ENCODE measurements around the gene CLMP.
A peak's percentile ranks its signal among the peaks of the same experiment; 100 is the strongest.
"Not testable (repeated sequence)": the region's sequence is repeated elsewhere in the genome, so short reads cannot be mapped to it uniquely, and the experiment has no call there.

CLMP gene

GRCh38 chr11:123091506-123091905 is 103.5 kb downstream of the CLMP start:
- H3K4me3 ChIP-seq (ENCODE audit: low read depth, low read length): no peak overlapping the region
- TF ChIP-seq CTCF (IDR thresholded peaks at IDR 0.05; ENCODE audit: insufficient read depth, low read depth, low read length, missing control alignments): no peak
- DNase-seq (ENCODE audit: low read depth): no peak

- not testable (repeated sequence) for H3K4me3 ChIP-seq (ENCODE audit: low read depth, low read length); DNase-seq (ENCODE audit: low read depth)
Observed at GRCh38 chr11:123090168-123090567, 104.9 kb downstream of the CLMP start.

- H3K4me3 ChIP-seq (ENCODE audit: low read depth, low read length); DNase-seq (ENCODE audit: low read depth): not testable (repeated sequence)
Observed at GRCh38 chr11:123088896-123089295, 106.2 kb downstream of the CLMP start.

- DNase-seq (ENCODE audit: low read depth): peak; percentile 78
- not testable (repeated sequence) for H3K4me3 ChIP-seq (ENCODE audit: low read depth, low read length)
Observed at GRCh38 chr11:123087657-123088056, 107.4 kb downstream of the CLMP start.

GRCh38 chr11:123086305-123086704 is 108.7 kb downstream of the CLMP start:
- DNase-seq (ENCODE audit: low read depth): no peak
- no peak overlapping the region for H3K4me3 ChIP-seq (ENCODE audit: low read depth, low read length)
- no peak for TF ChIP-seq CTCF (IDR thresholded peaks at IDR 0.05; ENCODE audit: insufficient read depth, low read depth, low read length, missing control alignments)

GRCh38 chr11:123085497-123085896 is 109.6 kb downstream of the CLMP start:
- DNase-seq (ENCODE audit: low read depth): no peak
- no peak overlapping the region for H3K4me3 ChIP-seq (ENCODE audit: low read depth, low read length)
- TF ChIP-seq CTCF (IDR thresholded peaks at IDR 0.05; ENCODE audit: insufficient read depth, low read depth, low read length, missing control alignments): no peak

GRCh38 chr11:123084454-123084853 is 110.6 kb downstream of the CLMP start:
- no peak for DNase-seq (ENCODE audit: low read depth)
- no peak overlapping the region for H3K4me3 ChIP-seq (ENCODE audit: low read depth, low read length)
- no peak for TF ChIP-seq CTCF (IDR thresholded peaks at IDR 0.05; ENCODE audit: insufficient read depth, low read depth, low read length, missing control alignments)

- TF ChIP-seq CTCF (IDR thresholded peaks at IDR 0.05; ENCODE audit: insufficient read depth, low read depth, low read length, missing control alignments): no peak
- no peak overlapping the region for H3K4me3 ChIP-seq (ENCODE audit: low read depth, low read length)
- DNase-seq (ENCODE audit: low read depth): no peak
Observed at GRCh38 chr11:123083623-123084029, 111.4 kb downstream of the CLMP start.

GRCh38 chr11:123082977-123083376 is 112.1 kb downstream of the CLMP start:
- TF ChIP-seq CTCF (IDR thresholded peaks at IDR 0.05; ENCODE audit: insufficient read depth, low read depth, low read length, missing control alignments): no peak
- no peak overlapping the region for H3K4me3 ChIP-seq (ENCODE audit: low read depth, low read length)
- no peak for DNase-seq (ENCODE audit: low read depth)
